Gastroesophageal sphincter (tissue), 3 donors: ENCODE measurements around the gene SPACA6.

Experiments used
- EP300 ChIP-seq: sonication (generic); formaldehyde crosslinking; IDR thresholded peaks from one replicate; pipeline ENCODE4 v1.6.1; 2017; ENCODE audit warnings: antibody characterized with exemption, mild to moderate bottlenecking
- POLR2A ChIP-seq, 2 donors: fragments of 450-650 bp; IDR thresholded peaks; one replicate each; pipeline ENCODE4 v1.6.1; 2017; ENCODE audit warnings: antibody characterized with exemption in 2 of 2, mild to moderate bottlenecking in 2 of 2, moderate library complexity in 1 of 2
- POLR2AphosphoS5 ChIP-seq: sonication (generic); formaldehyde crosslinking; IDR thresholded peaks from one replicate; pipeline ENCODE4 v1.6.1; 2017; ENCODE audit warnings: antibody characterized with exemption
- TF ChIP-seq, protein P1 (sequence below), 4 experiments: fragments of 200-600 bp in 2 of 4; fragments of 450-650 bp in 2 of 4; sonication (generic) in 1 of 4; IDR thresholded peaks; one replicate each; pipeline ENCODE4 v1.5.1; 2017 to 2019; ENCODE audit warnings: antibody characterized with exemption in 4 of 4, mild to moderate bottlenecking in 2 of 4, moderate library complexity in 2 of 4

GRCh38 chr19:51737924-51738323 is 44.8 kb downstream of the SPACA6 start:
- TF ChIP-seq POLR2AphosphoS5 (no peak), EP300 (no peak), POLR2A (IDR thresholded peaks at IDR 0.05) (no peak)
- TF ChIP-seq, protein P1, sequence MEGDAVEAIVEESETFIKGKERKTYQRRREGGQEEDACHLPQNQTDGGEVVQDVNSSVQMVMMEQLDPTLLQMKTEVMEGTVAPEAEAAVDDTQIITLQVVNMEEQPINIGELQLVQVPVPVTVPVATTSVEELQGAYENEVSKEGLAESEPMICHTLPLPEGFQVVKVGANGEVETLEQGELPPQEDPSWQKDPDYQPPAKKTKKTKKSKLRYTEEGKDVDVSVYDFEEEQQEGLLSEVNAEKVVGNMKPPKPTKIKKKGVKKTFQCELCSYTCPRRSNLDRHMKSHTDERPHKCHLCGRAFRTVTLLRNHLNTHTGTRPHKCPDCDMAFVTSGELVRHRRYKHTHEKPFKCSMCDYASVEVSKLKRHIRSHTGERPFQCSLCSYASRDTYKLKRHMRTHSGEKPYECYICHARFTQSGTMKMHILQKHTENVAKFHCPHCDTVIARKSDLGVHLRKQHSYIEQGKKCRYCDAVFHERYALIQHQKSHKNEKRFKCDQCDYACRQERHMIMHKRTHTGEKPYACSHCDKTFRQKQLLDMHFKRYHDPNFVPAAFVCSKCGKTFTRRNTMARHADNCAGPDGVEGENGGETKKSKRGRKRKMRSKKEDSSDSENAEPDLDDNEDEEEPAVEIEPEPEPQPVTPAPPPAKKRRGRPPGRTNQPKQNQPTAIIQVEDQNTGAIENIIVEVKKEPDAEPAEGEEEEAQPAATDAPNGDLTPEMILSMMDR (IDR thresholded peaks at IDR 0.05), result no peak
